CD1c-positive myeloid dendritic cell (primary cell): ENCODE data around the gene ZMYND19.
"Not testable (repeated sequence)": the region's sequence is repeated elsewhere in the genome, so short reads cannot be mapped to it uniquely, and the experiment has no call there.

Experiments
- DNase-seq: peaks from one replicate; pipeline ENCODE4 v3.0.0-alpha.2; 2016; ENCODE audit errors: extremely low spot score

Gene ZMYND19

DNA sequence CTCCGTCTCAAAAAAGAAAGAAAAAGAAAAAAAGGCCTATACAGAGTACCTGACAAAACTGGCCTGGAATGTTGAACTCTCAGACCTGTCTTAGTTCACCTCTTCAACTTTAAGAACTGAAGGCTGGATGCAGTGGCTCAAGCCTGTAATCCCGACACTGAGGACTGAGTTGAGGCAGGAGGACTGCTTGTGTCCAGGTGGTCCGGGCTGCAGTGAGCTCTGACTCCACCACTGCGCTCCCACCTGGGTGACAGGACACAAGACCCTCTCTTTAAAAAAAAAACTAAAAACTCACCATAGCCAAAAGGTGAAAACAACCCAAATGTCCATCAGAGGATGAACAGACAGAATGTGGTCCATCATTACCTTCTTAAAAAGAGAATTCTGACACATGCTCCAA is 32.2 kb downstream of the ZMYND19 start:
- no peak for DNase-seq

DNA sequence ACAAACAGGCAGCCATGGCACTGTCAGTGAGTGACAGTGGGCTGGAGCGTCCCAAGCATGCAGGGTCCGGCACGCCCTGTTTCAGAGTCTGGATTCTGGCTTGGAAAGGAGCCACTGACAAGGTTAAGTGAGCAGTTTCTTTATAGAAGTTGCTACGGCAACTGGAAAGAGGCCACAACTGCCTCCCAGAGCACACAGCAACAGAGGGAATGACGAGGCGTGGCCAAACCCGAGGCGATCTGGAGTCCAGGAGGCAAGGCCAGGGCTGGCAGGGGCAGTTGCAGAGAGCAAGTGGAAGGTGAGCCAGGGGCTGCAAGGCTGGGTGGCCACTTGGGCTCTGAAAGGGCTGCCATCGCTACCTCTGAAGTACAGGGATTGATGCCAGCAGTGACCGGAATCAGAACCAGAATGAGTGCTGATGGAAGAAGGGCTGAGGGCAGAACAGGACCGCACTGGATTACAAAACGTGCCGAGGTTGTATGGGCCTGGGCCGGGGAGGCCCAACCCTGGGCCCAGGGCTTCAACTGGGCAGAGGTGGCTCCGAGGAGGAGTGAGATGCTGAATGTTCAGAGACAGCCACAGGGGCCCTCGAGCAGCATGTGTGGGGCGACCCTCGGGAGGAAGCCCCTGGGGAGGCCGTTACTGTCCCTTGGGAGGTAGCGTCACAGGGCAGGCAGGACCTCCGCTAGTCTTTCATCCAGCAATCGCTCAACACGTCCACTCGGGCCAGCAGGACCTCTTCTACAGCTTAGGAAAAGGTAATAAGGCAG is 34.1 kb downstream of the ZMYND19 start:
- DNase-seq, result no peak

GRCh38 chr9:137555179-137555578 is 35.1 kb downstream of the ZMYND19 start:
- DNase-seq, result no peak

- no peak for DNase-seq
These were observed 36.0 kb downstream of the ZMYND19 start for GRCh38 chr9:137554349-137554748.

DNA sequence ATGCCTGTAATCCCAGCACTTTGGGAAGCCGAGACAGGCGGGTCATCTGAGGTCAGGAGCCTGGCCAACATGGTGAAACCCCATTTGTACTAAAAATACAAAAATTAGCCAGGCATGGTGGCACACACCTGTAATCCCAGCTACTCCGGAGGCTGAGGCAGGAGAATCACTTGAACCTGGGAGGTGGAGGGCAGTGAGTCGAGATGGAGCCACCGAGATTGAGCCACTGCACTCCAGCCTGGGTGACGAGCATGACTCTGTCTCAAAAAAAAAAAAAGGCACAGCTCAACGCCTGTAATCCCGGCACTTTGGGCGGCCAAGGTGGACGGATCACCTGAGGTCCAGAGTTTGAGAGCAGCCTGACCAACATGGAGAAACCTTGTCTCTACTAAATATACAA is 36.7 kb downstream of the ZMYND19 start:
- not testable (repeated sequence) for DNase-seq

DNA sequence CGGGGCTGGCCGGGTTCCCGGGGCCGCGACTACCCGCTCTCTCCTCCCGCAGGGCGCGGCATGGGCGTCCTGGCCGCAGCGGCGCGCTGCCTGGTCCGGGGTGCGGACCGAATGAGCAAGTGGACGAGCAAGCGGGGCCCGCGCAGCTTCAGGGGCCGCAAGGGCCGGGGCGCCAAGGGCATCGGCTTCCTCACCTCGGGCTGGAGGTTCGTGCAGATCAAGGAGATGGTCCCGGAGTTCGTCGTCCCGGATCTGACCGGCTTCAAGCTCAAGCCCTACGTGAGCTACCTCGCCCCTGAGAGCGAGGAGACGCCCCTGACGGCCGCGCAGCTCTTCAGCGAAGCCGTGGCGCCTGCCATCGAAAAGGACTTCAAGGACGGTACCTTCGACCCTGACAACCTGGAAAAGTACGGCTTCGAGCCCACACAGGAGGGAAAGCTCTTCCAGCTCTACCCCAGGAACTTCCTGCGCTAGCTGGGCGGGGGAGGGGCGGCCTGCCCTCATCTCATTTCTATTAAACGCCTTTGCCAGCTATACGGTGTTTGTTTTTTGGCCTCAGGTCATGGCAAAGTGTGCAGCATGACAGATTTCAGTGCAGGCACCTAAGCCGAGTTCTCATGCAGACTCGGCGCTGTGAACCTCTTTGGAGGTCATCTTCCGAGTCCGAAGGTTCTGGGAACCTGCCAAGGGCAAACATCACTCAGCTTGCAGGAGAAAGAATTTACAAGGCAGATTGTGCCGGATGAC is 38.1 kb downstream of the ZMYND19 start:
- DNase-seq, result no peak

DNA sequence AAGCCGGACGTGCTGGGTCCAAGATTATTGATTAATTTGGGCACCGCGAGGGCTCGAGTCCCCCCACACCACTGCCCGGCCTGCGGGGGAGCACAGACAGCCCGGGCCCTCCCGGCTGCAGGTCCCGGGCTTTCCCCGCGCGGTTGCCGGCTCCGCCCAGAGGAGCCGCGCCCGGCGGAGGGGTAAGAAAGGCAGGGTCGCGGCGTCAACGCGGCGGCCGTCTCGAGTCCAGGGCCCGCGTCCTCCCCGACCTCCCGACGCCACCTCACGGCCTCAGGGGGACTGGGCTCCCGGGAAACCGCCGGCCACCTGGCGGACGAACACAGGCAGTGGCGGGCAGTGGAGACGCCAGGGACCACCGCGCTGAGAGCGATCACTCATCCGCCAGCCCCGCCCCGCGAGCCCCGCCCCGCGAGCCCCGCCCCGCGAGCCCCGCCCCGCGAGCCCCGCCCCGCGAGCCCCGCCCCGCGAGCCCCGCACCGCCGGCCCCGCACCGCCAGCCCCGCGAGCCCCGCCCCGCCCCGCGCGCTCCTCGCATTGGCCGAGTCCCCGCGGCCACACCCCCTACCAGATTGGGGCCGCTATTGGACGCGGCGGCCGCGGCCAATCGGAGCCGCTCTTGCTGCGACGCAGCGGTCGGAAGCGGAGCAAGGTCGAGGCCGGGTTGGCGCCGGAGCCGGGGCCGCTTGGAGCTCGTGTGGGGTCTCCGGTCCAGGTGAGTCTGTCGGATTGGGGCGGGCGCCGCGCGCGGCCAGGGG is 38.9 kb downstream of the ZMYND19 start, which contains the start of gene MRPL41:
Gene MRPL41 (plus strand): TSS at position 616 of the 758 bp plus-strand sequence. CDS start 203 bp downstream, outside the sequence.
- peak; percentile 96 for DNase-seq

- not testable (repeated sequence) for DNase-seq
These were observed 39.4 kb downstream of the ZMYND19 start for GRCh38 chr9:137550958-137551263.

DNA sequence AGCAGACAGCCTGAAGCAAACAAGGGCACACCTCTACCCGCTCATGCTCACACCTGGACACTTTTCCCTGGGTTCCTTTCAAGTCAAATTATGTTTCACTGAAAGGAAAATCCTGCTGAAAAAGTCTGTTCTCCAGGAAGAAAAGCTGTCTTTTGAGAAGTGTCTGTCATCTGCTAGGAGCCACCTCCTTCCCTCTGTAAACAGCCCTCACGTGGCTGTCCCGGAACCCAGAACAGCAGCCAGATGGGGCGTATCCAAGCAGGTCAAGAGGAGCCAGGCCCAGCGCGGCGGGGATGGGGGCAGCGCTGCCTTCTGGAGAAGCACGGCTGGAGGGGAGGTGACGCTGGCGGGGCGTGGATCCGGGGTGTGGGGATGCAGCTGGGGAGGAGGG is 40.1 kb downstream of the ZMYND19 start, which contains the start of gene PNPLA7:
Gene PNPLA7 (minus strand): TSS at position 172 of the 391 bp plus-strand sequence. CDS start 205 bp downstream, outside the sequence.
- DNase-seq, result peak; percentile 83

GRCh38 chr9:137547687-137548543 is 42.4 kb downstream of the ZMYND19 start:
- no peak for DNase-seq

GRCh38 chr9:137545123-137545522 is 45.2 kb downstream of the ZMYND19 start:
- no peak for DNase-seq

GRCh38 chr9:137544176-137544760 is 46.0 kb downstream of the ZMYND19 start:
- DNase-seq, result peak; percentile 51

- no peak for DNase-seq
These were observed 46.9 kb downstream of the ZMYND19 start for GRCh38 chr9:137543237-137543963.

DNA sequence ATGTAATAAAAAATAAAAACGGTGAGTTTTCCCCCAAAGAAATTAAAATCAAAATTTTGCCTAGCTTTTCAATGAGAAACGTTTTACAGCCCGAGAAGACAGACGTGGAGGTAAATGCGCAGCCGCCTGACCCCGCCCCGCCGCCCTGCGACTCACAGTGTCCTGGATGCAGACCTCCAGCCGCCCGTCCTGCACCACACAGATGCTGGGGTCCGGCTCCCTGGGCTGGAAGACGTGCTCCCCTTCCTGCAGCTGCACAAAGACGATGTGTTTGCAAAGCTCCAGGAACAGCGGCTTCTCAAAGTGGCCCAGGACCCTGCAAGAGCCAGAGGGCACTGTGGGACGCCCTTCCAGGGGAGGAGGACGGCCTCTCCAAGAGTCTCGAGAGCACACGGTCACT is 47.8 kb downstream of the ZMYND19 start:
- DNase-seq, result no peak

DNA sequence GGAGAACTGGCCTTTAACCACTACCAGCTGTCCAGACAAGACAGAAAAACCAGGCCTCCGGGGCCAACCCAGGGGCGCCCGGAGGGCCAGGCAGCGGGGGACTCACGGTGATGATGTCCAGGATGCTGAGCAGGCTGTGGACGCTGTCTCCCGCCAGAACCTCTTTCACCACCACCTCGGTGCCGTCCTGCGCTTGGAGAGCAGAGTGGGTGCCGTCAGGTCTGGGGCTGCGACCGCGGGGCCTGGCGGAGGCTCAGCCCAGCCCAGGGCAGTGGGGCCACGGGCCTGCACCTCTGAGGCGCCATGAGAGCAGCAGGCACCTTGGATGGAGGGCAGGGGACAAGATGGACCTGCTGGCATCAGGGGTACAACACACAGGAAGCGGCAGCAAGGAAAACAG is 49.8 kb downstream of the ZMYND19 start:
- DNase-seq, result no peak

GRCh38 chr9:137538058-137538457 is 52.3 kb downstream of the ZMYND19 start:
- DNase-seq, result no peak

DNA sequence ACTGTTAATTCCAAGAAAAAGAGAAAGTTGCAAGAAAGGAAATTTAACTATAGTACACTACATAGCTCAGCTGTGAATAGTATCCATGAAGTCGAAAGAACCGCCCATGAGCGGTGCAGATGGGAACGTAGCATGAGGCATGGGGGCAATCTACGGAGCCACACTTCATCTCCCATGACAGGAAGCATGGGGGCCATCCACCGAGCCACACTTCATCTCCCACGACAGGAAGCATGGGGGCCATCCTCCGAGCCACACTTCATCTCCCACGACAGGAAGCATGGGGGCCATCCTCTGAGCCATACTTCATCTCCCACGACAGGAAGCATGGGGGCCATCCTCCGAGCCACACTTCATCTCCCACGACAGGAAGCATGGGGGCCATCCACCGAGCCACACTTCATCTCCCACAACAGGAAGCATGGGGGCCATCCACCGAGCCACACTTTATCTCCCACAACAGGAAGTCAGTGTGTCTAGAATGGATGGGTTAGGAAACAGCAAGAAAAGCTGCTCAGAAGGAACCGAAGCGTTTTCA is 53.6 kb downstream of the ZMYND19 start:
- peak; percentile 14 for DNase-seq

DNA sequence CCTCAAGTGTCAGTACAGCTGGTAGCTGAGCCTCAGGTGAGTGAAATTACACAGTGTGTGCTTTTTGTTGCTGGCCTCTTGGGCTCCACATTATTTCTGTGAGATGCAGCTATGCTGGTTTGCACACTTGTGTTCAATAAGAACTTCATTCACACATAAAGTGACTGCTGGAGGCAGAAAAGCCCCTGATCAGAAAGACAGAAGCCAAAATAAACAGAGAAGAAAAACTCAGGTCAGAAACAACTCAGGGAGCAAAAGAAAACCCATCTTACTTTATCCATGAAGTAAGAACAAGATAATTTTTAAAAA is 55.2 kb downstream of the ZMYND19 start:
- DNase-seq, result no peak

DNA sequence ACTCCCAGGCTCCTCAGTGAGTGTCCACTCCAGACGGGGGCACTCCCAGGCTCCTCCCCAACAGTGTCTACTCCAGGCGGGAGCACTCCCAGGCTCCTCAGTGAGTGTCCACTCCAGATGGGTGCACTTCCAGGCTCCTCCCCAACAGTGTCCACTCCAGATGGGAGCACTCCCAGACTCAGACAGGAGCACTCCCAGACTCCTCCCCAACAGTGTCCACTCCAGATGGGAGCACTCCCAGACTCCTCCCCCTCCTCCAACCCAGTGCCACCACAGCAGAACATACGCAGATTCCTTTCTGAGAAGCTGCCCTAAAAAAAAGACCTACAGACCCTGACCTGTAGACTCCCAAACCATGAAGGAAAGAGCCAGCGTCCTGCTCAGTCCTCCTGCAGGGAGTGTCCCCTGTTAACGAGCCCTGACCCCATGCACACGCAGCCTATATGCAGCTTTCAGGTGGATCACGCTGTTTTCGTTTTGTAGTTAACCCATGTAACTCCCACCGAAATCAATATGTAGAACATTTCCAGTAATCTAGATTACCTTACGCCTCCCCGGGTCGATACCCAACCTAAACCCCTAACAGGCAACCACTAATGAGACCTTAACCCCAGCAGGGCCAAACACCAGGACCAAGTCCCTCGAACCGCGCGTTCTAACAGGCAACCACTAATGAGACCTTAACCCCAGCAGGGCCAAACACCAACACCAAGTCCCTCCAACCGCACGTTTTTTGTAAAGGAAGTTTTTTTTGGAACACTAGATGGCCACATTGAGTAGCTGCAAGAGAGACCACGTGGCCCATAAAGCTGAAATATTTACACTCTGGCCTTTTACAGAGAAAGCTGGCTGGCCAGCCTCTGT is 55.8 kb downstream of the ZMYND19 start:
- DNase-seq, result peak; percentile 60
